ENCODE measurements around the gene TUBGCP6.

The TUBGCP6 gene

DNA sequence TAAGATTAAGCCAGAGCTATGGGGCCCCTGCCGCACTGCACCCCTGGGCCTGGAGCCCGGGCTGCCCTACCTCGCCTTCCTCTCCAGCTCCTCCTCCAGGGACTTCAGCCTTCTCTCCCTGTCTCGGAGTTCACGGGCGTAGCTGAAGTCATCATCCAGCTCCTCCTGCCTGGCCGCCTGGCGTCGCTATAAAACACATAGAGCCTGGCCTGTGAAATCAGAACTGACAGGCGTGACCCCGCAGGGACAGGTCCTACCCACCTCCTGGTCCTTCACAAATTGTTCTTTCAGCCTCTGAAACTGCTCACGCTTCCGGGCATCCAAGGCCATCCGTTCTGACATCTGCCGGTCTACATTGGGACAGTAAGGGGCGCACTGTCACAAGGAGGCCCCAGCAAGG, 20.8 kb downstream of the TUBGCP6 start (continued):
- TF ChIP-seq, protein P1, sequence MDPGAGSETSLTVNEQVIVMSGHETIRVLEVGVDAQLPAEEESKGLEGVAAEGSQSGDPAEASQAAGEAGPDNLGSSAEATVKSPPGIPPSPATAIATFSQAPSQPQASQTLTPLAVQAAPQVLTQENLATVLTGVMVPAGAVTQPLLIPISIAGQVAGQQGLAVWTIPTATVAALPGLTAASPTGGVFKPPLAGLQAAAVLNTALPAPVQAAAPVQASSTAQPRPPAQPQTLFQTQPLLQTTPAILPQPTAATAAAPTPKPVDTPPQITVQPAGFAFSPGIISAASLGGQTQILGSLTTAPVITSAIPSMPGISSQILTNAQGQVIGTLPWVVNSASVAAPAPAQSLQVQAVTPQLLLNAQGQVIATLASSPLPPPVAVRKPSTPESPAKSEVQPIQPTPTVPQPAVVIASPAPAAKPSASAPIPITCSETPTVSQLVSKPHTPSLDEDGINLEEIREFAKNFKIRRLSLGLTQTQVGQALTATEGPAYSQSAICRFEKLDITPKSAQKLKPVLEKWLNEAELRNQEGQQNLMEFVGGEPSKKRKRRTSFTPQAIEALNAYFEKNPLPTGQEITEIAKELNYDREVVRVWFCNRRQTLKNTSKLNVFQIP (CRISPR knock-in tag; IDR thresholded peaks at IDR 0.05; ENCODE audit: borderline replicate concordance, low read depth) = no peak
- TF ChIP-seq ESRRG (CRISPR knock-in tag; IDR thresholded peaks at IDR 0.05) = no peak
- TF ChIP-seq, protein P2, sequence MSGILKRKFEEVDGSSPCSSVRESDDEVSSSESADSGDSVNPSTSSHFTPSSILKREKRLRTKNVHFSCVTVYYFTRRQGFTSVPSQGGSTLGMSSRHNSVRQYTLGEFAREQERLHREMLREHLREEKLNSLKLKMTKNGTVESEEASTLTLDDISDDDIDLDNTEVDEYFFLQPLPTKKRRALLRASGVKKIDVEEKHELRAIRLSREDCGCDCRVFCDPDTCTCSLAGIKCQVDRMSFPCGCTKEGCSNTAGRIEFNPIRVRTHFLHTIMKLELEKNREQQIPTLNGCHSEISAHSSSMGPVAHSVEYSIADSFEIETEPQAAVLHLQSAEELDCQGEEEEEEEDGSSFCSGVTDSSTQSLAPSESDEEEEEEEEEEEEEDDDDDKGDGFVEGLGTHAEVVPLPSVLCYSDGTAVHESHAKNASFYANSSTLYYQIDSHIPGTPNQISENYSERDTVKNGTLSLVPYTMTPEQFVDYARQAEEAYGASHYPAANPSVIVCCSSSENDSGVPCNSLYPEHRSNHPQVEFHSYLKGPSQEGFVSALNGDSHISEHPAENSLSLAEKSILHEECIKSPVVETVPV (CRISPR knock-in tag; IDR thresholded peaks at IDR 0.05) = no peak
- no peak for TF ChIP-seq TOX (CRISPR knock-in tag; IDR thresholded peaks at IDR 0.05; ENCODE audit: borderline replicate concordance)
- TF ChIP-seq ZFP30 (CRISPR knock-in tag; IDR thresholded peaks at IDR 0.05) = no peak

DNA sequence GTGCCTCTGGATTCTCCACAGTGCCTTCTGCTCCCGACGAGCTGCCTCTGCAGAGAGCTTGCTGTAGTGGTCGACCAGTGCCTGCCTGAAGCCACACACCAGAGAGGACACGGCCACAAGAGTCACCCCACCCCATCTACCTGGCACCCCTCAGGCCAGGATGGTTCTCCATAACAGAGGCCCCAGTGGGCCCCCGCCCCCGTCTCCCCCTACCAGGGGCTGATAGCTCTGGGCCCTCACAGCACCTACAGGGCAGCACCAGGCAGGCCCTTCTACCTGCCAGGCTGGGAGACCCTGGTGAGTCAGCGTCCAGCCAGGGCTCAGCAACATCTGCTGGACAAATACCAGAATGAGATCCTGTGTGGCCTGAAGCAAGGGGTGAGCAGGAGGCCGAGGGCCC, 22.3 kb downstream of the TUBGCP6 start:
- no peak for ATAC-seq
- no peak for TF ChIP-seq CSDC2 (CRISPR knock-in tag; IDR thresholded peaks at IDR 0.05)
- TF ChIP-seq, protein P3, sequence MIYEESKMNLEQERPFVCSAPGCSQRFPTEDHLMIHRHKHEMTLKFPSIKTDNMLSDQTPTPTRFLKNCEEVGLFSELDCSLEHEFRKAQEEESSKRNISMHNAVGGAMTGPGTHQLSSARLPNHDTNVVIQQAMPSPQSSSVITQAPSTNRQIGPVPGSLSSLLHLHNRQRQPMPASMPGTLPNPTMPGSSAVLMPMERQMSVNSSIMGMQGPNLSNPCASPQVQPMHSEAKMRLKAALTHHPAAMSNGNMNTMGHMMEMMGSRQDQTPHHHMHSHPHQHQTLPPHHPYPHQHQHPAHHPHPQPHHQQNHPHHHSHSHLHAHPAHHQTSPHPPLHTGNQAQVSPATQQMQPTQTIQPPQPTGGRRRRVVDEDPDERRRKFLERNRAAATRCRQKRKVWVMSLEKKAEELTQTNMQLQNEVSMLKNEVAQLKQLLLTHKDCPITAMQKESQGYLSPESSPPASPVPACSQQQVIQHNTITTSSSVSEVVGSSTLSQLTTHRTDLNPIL (CRISPR knock-in tag; IDR thresholded peaks at IDR 0.05; ENCODE audit: low read depth) = no peak
- no peak for TF ChIP-seq OSR1 (CRISPR knock-in tag; IDR thresholded peaks at IDR 0.05)
- TF ChIP-seq, protein P4, sequence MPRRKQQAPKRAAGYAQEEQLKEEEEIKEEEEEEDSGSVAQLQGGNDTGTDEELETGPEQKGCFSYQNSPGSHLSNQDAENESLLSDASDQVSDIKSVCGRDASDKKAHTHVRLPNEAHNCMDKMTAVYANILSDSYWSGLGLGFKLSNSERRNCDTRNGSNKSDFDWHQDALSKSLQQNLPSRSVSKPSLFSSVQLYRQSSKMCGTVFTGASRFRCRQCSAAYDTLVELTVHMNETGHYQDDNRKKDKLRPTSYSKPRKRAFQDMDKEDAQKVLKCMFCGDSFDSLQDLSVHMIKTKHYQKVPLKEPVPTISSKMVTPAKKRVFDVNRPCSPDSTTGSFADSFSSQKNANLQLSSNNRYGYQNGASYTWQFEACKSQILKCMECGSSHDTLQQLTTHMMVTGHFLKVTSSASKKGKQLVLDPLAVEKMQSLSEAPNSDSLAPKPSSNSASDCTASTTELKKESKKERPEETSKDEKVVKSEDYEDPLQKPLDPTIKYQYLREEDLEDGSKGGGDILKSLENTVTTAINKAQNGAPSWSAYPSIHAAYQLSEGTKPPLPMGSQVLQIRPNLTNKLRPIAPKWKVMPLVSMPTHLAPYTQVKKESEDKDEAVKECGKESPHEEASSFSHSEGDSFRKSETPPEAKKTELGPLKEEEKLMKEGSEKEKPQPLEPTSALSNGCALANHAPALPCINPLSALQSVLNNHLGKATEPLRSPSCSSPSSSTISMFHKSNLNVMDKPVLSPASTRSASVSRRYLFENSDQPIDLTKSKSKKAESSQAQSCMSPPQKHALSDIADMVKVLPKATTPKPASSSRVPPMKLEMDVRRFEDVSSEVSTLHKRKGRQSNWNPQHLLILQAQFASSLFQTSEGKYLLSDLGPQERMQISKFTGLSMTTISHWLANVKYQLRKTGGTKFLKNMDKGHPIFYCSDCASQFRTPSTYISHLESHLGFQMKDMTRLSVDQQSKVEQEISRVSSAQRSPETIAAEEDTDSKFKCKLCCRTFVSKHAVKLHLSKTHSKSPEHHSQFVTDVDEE (CRISPR knock-in tag; IDR thresholded peaks at IDR 0.05) = no peak
- no peak for TF ChIP-seq TCF4 (CRISPR knock-in tag; IDR thresholded peaks at IDR 0.05; ENCODE audit: borderline replicate concordance)

DNA sequence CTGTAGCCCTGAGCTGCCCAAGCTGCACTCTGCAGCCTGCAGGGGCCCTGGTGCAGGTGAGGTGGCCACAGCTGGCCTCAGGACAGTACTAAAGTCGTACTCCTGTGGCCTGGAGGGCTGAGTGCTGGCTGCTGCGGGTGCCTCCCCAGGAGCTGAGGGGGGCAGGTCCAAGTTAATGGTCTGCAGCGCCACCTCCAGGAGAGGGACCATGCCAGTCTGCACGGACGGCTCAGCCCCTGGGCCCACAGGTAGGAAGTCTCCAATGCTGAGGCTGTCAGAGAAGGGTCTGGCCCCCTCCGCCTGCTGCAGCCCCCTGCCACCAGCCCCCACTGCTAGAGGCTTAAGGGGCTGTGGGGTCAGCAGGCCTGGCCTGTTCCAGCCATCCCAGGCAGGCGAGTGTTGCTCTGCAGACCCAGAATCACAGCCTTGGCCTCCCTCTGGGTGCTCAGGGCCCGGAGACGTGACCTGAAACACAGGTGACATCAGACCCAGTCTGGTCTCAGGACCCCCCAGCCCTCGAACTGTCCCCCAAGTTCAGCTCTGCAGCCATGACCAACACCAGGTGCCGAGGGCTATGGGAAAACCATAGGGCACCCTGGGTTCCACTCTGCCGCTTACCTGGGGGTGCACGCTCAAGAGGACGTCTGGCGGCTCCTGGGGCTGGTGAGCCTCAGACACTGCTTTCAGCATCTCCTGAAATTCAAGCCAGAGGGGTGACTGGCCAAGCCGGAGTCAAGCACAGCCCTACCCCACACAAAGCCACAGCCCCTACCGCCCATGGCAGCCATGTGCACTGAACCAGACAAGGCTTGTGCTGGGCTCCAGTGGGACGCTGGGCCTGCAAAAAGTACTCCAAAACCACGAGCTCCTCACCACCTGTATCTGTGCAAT, 23.2 kb downstream of the TUBGCP6 start:
- TF ChIP-seq ZNF565 (CRISPR knock-in tag; conservative IDR thresholded peaks at IDR 0.05; ENCODE audit: low read depth) = no peak
- no peak for ATAC-seq

DNA sequence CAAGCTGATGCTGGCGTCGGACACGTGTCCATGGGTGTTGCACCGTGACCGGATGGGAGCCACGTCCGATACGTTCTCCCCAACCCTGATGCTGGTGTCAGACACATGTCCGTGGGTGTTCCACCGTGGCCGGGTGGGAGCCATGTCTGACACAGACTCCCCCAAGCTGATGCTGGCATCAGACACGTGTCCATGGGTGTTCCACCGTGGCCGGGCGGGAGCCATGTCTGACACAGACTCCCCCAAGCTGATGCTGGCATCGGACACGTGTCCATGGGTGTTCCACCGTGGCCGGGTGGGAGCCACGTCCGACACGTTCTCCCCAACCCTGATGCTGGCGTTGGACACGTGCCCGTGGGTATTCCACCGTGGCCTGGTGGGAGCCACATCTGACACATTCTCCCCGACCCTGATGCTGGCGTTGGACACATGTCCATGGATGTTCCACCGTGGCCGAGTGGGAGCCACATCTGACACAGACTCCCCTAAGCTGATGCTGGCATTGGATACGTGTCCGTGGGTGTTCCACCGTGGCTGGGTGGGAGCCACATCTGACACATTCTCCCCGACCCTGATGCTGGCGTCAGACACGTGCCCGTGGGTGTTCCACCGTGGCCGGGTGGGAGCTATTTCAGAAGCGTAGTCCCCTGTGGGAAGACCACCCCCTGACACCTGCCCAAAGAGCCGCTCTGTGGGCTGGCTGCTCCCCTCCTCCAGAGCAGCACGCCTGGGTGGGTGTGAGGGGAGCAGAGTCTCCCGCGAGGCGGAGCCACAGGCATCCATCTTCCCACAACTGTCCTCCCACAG, 24.0 kb downstream of the TUBGCP6 start:
- ATAC-seq = no peak
- TF ChIP-seq ARNTL (CRISPR knock-in tag; IDR thresholded peaks at IDR 0.05; ENCODE audit: borderline replicate concordance, low read depth) = no peak
- no peak for TF ChIP-seq PPARA (CRISPR knock-in tag; IDR thresholded peaks at IDR 0.05; ENCODE audit: borderline replicate concordance)
- no peak for TF ChIP-seq TCF4 (CRISPR knock-in tag; IDR thresholded peaks at IDR 0.05; ENCODE audit: borderline replicate concordance)
- TF ChIP-seq, protein P3 (CRISPR knock-in tag; IDR thresholded peaks at IDR 0.05; ENCODE audit: low read depth) = no peak
- no peak for TF ChIP-seq ZC3H10 (CRISPR knock-in tag; IDR thresholded peaks at IDR 0.05)
- TF ChIP-seq, protein P1 (CRISPR knock-in tag; IDR thresholded peaks at IDR 0.05; ENCODE audit: borderline replicate concordance, low read depth) = no peak
- no peak for TF ChIP-seq ISL1 (CRISPR knock-in tag; IDR thresholded peaks at IDR 0.05)
- TF ChIP-seq SNAI2 (CRISPR knock-in tag; IDR thresholded peaks at IDR 0.05) = no peak
- TF ChIP-seq, protein P4 (CRISPR knock-in tag; IDR thresholded peaks at IDR 0.05) = no peak
- TF ChIP-seq GLIS3 (CRISPR knock-in tag; IDR thresholded peaks at IDR 0.05) = no peak
- TF ChIP-seq CSDC2 (CRISPR knock-in tag; IDR thresholded peaks at IDR 0.05) = no peak
- no peak for TF ChIP-seq OSR1 (CRISPR knock-in tag; IDR thresholded peaks at IDR 0.05)
- TF ChIP-seq BACH2 (CRISPR knock-in tag; IDR thresholded peaks at IDR 0.05; ENCODE audit: borderline replicate concordance) = no peak
- TF ChIP-seq ZFP30 (CRISPR knock-in tag; IDR thresholded peaks at IDR 0.05) = no peak

Data from SK-N-SH treated with all-trans-retinoic acid at 6 μM for 48 hours (cell line).